HG03097 (cell line): ENCODE data around the gene NDST4.
"Not testable (repeated sequence)": the region's sequence is repeated elsewhere in the genome, so short reads cannot be mapped to it uniquely, and the experiment has no call there.

Source experiments
- ATAC-seq: cut with Tn5 transposase; IDR thresholded peaks from one replicate; pipeline ENCODE4 v1.9.1; 2021; ENCODE audit not compliant: unreplicated experiment, low FRiP score

Gene NDST4

GRCh38 chr4:115058533-115058932 lies 54.9 kb downstream of the NDST4 start:
- ATAC-seq = no peak

DNA sequence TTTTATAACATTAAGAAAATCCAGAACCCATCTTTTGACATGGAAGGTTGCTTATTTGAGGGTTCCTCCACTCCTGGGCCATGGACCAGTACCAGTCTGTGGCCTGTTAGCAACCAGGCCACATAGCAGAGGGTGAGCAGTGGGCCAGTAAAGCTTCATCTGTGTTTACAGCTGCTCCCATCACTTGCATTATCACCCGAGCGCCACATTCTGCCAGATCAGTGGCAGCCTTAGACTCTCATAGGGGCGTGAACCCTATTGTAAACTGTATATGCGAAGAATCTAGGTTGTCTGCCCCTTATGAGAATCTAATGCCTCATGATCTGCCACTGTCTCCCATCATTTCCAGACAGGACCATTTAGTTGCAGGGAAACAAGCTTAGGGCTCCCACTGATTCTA lies 58.6 kb downstream of the NDST4 start:
- no peak for ATAC-seq

DNA sequence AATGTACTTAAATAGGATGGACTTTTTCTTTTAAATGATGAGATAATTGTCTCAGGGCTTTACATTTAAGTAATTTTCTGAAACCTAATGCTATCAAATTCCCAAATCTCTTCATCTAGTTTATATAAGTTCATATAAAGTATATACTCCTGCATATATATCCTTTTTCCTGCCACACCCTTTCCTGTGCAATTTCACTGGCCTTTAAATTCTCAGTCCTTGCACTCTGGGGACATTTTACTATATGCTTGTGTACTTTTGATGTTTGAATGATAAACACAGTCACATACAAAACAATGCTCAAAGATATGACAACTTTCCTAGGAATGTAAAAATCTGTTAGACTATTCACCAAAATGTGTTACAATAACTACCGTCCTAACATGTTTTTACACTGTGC lies 60.1 kb downstream of the NDST4 start:
- ATAC-seq = no peak

GRCh38 chr4:115042496-115042895 lies 70.9 kb downstream of the NDST4 start:
- no peak for ATAC-seq

- no peak for ATAC-seq
These were observed 83.1 kb downstream of the NDST4 start for GRCh38 chr4:115030281-115030680.

- no peak for ATAC-seq
These were observed 84.6 kb downstream of the NDST4 start for GRCh38 chr4:115028682-115029410.

DNA sequence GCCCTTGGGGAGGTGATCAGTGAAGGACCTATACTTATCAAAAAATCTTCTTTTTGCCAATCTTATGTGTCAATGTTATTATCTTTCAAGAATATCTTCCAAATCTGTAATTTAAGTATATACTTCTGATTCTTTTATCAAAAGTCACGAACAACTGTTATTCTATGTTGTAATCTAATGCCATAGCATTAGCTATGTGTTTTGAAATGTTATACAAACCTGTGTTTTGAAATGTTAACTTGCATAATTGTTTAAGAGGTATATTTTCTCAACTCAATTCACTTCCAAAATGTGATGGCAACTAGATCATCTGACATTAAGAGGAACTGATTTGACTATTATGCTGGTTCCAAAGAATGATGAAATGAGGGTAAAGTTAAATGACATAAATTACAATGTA lies 113.5 kb downstream of the NDST4 start:
- no peak for ATAC-seq

DNA sequence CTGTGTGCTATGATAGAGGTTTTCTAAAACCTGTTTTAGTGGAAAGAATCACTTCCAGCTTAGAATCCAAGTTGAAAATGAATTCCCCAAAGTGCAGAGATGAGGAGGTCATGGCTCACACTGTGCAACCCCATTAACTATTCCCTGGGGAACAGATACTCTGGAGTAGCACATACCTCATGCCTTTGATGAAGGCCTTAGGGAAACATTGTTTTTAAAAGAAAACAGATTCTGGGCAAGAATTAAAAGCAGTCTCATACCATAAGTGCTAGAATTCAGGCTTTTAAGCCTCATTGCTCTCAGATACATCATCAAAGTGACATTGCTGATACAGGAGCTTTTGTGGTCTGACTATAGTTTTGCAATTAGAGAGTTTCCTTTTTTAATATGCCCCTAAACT lies 115.1 kb downstream of the NDST4 start:
- ATAC-seq = no peak

DNA sequence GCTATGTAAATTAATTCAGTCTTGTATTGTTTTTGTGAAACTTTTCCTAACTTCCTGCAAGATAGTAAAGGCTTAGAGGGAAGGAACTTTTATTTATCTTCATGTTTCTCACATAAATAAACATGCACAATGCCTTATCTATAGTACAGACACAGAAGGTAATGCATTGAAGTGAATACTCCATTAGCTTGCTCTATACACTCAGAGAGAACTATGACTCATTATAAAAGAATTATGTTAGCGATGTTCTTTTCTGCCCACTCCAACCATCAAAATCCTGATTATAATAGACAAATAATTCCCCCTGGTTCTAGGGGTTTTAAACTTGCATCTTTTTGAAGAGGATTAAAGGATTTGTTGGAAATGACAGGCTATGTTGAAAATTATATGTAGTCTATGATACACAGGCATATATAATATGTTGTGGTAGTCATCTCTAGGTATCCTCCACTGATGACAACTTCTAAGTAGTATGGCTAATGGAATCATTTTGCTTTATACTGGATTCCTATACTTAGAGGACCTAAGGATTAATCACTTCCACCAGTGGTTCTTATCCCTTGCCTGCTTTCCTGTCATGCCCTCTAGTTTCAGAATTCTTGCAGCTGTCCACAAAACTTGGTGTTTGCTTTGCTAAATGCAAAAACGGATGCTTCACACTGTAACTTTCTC lies 115.7 kb downstream of the NDST4 start:
- ATAC-seq = no peak

- no peak for ATAC-seq
These were observed 127.3 kb downstream of the NDST4 start for GRCh38 chr4:114986133-114986532.

DNA sequence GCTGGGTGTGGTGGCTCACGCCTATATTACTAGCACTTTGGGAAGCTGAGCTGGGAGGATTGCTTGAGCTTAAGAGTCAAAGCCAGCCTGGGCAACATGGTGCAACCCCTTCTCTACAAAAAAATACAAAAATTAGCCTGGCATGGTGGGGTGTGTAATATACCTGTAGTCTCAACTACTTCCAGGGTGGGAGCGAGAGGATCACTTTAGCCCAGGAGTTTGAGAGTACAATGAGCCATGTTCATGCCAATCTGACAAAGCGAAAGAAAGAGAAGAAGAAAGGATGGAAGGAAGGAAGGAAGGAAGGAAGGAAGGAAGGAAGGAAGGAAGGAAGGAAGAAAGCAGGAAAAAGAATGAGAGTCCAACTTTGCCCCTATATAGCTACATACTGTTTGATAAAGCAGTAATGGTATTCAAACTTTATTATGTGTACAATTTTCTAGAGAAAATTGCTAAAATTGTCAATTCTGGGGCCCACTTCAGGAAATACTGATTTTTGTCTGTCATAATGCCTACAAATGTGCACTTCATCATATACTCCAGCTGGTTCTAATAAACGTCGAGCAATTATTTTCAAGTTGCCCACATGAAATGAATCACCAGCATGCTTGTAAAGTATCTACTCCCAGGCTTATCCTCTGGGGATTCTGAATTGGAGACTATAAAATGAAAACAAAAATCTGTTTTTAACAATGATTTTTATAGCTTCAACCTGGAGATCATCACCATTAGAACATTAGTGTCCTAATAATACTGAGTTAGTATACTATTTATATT lies 132.3 kb downstream of the NDST4 start:
- no peak for ATAC-seq

DNA sequence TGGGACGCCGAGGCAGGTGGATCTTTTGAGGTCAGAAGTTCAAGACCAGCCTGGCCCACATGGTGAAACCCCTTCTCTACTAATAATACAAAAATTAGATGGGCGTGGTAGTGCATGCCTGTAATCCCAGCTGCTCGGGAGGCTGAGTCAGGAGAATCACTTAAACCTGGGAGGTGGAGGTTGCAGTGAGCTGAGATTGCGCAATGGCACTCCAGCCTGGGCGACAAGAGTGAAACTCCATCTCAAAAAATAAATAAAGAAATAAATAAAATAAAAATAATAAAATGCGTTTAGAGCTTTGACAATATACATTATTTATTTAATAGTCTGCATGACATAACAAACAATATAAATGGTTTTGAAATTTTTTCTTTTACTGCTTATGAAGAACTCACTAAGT lies 133.0 kb downstream of the NDST4 start:
- not testable (repeated sequence) for ATAC-seq

GRCh38 chr4:114976901-114977300 lies 136.5 kb downstream of the NDST4 start:
- ATAC-seq = no peak

GRCh38 chr4:114964026-114964425 lies 149.4 kb downstream of the NDST4 start:
- no peak for ATAC-seq

DNA sequence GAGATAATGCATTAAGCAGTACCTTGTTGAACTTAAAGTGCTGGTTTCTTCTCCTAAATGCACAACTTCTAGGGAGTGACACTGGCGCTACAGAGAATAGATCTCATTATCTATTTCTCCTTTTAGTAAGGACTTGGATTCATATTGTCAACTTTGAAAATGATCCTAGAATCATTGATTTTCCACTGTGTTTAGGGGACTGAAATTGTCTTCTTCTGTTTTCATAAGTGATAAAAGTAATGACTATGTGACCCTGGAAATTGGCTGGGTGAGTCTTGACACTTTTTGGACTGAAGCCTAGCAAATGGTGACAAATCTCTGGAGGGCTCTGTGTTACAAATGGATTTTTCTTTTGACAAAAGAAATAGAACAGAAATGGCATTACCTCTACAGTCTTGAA lies 167.8 kb downstream of the NDST4 start:
- no peak for ATAC-seq

GRCh38 chr4:114941503-114941902 lies 171.9 kb downstream of the NDST4 start:
- no peak for ATAC-seq

- ATAC-seq = no peak
These were observed 185.5 kb downstream of the NDST4 start for GRCh38 chr4:114927881-114928280.

DNA sequence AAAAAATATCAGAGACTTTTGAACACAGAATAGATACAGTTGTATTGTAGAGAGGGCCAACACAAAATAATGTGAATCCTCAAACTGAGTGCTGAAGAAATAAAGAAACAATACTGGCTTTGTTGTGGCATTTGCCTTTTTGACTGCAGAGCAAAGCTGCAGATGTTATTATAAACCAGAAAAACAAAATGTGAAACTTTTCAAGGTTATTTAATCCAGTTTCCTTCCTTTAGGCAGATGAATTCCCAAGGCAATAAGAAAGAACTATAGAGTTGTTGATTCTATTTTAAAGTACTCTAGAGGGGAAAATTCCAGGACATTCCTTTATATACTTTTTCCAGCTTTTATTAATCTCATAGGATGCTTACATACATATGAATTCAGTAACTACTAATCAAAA lies 186.8 kb downstream of the NDST4 start:
- no peak for ATAC-seq

DNA sequence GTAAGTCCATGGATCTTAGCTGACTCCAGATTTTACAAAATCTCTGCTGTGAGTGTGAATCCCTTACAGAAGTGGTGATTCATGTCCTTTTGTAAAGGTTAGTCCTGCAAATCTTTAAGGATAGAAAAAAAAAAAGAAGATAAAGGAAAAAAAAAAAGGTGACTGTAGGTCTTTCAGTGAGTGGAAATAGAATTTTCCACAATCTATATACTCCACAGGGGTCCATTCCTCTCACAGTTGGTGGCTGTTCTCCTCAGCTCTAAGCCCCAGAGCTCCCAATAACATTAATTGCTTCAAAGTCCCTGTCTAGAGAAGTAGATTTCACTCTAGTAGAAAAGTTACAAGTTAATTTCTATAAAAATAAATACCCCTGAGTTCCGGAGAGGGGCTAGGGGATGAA lies 189.1 kb downstream of the NDST4 start:
- no peak for ATAC-seq

GRCh38 chr4:114922592-114922933 lies 190.9 kb downstream of the NDST4 start:
- no peak for ATAC-seq

- ATAC-seq = no peak
These were observed 191.4 kb downstream of the NDST4 start for GRCh38 chr4:114921790-114922591.
